ENCODE data around the gene ZNF621.

Gene ZNF621

DNA sequence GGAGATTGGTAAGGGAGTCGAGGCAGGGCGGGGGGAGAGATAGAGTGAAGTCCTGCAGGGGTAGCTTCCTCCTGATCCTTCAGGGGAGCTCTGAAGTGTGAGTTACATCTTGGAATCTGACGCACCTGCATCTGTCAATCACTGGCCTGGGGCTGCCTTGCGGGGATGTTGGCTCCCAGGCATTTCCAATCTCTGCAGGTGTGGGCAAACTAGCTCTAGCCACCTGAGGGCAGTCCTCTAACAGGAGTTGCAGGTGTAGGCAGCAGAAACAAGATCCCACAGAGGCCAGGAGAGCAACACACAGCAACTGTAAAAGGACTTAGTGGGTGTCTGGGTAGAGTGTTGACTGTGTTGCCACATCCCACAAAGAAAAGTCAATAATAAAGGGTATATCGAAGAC, 63.6 kb downstream of the ZNF621 start:
- Histone ChIP-seq H3K9me3 (ENCODE audit: control insufficient read depth, insufficient read depth, low read depth, low read length) (no peaks in the 10 kb centered on the region), H3K27ac (ENCODE audit: extremely low read depth, low read depth, low read length) (no peak overlapping the region), H3K4me1 (ENCODE audit: control insufficient read depth, insufficient read depth, low read length) (no peaks in the 10 kb centered on the region), H3K4me3 (ENCODE audit: low read depth, low read length) (no peak overlapping the region), H3K36me3 (ENCODE audit: control insufficient read depth in 2 of 2, insufficient read depth in 1 of 2, low read length in 2 of 2) (no peaks in the 10 kb centered on the region)
- CTCF ChIA-PET = interaction anchor here (0.5 to 1.8 kb wide), 2 partner anchors 8 to 1458 kb away, joined by 3 to 5 read pairs; no protein-coding TSS in a partner anchor
- POLR2A ChIA-PET = no interaction called here
- TF ChIP-seq ZNF548 (tag by site-specific recombination; IDR thresholded peaks at IDR 0.05) (no peak), ZNF274 (IDR thresholded peaks at IDR 0.05; ENCODE audit: low read length) (no peak), ZNF274 (tag by site-specific recombination; IDR thresholded peaks at IDR 0.05; ENCODE audit: borderline replicate concordance) (no peak), TCF7L2 (IDR thresholded peaks at IDR 0.05; ENCODE audit: borderline replicate concordance, low read depth, low read length) (no peak), ZNF768 (tag by site-specific recombination; IDR thresholded peaks at IDR 0.05) (no peak), ZFHX2 (tag by site-specific recombination; conservative IDR thresholded peaks at IDR 0.05) (no peak), ZNF530 (tag by site-specific recombination; IDR thresholded peaks at IDR 0.05; ENCODE audit: low read depth) (no peak), ZNF777 (tag by site-specific recombination; IDR thresholded peaks at IDR 0.05; ENCODE audit: borderline replicate concordance) (no peak), ZNF837 (tag by site-specific recombination; IDR thresholded peaks at IDR 0.05) (no peak), ZEB2 (tag by site-specific recombination; IDR thresholded peaks at IDR 0.05) (no peak), SP3 (tag by site-specific recombination; IDR thresholded peaks at IDR 0.05) (no peak), ZBTB8A (tag by site-specific recombination; IDR thresholded peaks at IDR 0.05) (no peak), KLF10 (tag by site-specific recombination; IDR thresholded peaks at IDR 0.05) (no peak)
- TF ChIP-seq, protein P1, sequence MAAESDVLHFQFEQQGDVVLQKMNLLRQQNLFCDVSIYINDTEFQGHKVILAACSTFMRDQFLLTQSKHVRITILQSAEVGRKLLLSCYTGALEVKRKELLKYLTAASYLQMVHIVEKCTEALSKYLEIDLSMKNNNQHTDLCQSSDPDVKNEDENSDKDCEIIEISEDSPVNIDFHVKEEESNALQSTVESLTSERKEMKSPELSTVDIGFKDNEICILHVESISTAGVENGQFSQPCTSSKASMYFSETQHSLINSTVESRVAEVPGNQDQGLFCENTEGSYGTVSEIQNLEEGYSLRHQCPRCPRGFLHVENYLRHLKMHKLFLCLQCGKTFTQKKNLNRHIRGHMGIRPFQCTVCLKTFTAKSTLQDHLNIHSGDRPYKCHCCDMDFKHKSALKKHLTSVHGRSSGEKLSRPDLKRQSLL (tag by site-specific recombination; IDR thresholded peaks at IDR 0.05) = no peak
- TF ChIP-seq, protein P2, sequence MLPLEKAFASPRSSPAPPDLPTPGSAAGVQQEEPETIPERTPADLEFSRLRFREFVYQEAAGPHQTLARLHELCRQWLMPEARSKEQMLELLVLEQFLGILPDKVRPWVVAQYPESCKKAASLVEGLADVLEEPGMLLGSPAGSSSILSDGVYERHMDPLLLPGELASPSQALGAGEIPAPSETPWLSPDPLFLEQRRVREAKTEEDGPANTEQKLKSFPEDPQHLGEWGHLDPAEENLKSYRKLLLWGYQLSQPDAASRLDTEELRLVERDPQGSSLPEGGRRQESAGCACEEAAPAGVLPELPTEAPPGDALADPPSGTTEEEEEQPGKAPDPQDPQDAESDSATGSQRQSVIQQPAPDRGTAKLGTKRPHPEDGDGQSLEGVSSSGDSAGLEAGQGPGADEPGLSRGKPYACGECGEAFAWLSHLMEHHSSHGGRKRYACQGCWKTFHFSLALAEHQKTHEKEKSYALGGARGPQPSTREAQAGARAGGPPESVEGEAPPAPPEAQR (tag by site-specific recombination; IDR thresholded peaks at IDR 0.05) = no peak
- TF ChIP-seq, protein P3, sequence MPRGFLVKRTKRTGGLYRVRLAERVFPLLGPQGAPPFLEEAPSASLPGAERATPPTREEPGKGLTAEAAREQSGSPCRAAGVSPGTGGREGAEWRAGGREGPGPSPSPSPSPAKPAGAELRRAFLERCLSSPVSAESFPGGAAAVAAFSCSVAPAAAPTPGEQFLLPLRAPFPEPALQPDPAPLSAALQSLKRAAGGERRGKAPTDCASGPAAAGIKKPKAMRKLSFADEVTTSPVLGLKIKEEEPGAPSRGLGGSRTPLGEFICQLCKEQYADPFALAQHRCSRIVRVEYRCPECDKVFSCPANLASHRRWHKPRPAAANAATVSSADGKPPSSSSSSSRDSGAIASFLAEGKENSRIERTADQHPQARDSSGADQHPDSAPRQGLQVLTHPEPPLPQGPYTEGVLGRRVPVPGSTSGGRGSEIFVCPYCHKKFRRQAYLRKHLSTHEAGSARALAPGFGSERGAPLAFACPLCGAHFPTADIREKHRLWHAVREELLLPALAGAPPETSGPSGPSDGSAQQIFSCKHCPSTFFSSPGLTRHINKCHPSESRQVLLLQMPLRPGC (tag by site-specific recombination; IDR thresholded peaks at IDR 0.05) = no peak
